ENCODE data around the gene CTCFL.
"Not testable (repeated sequence)": the region's sequence is repeated elsewhere in the genome, so short reads cannot be mapped to it uniquely, and the experiment has no call there.

The CTCFL gene

DNA sequence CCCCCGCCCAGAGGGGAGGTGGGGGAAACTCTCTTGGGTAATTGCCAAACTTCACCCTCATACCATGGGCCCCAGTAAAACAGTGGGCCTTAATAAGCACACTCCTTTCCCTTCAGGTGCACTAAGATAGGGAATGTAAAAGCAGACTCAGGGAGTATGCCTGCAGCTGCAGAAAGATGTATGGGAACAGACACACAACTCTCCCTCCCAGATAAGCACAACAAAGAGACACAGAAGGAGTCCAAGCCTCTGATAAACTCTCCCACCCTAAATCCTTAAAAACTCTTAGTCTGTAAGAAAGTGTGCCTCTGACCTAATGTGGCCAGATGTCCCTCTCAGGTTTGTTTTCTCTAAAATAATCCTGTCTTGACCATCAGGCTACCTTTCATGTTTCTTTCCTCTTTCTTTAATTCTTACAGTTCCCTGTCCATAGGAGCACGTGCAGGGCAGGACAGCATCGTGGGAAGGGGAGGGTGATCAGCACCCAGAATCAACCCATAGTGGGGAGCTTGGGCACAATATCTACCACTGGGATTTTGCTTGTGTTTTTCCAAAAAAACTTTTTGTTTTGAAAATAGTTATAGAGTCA is 11.3 kb upstream of the CTCFL start:
- no peak for DNase-seq

DNA sequence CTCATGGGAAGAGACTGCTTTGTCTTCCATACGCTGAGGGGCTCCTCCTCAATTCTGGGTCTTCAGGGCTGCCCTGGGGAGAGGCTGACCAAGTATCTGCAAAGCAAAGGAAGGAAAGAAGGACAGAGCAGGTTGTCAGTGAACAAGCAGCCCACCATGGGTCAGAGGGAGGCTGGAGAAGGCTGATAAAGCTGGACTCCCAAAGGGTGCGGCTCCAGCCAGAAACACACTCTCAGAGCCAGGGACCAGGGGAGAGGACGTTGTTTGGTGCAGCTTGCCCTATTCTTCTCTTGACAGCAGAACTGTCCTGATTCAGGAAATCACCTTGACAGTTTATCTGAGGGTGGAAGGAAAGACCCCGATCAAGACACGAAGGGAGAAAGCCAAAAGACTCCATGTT is 10.4 kb upstream of the CTCFL start:
- DNase-seq: no peak

DNA sequence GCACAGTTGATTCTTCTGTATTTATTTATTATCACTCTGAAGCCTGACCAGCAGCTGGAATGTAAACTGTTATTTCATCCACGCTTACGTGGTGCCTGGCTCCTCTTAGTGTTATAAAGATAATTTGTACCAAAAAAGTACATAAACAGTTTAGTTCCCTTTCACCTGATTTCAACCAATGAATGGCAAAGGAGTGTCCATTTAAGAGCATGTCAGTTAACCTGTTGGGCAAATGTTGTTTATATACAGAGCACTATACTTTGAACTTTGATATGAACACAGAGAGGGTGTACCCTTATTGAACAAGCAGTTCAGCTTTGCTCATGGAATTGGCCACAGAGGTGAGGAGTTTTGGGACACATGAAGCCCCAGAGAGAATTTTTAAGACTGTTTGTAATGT is 7.2 kb upstream of the CTCFL start:
- DNase-seq: no peak

DNA sequence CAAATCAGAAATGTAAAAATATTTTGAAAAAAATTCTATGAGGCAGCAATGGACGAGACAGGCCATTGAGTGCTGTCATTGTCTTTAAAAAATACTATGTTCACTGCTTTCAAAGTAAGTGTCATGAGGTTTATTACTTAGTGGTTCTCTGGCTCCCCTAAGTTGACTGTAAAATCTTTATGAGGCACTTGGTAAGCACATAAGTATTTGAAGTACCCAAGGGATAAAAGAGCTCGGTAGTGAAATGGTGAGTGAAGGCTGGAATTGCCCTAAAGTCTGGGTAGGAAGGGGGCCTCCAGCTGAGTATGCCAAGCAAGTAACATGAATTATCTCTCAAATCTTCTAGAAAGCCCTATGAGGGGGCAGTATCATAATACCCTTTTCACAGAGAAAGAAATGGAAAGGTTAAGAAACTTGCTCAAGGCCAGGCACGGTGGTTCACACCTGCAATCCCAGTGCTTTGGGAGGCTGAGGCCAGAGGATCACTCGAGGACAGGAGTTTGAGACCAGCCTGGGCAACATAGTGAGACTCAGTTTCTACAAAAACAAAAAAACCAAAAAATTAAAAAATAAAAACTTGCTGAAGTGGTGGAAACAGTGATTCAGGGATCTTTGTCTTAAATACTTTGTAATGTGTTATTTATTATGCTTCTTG is 5.5 kb upstream of the CTCFL start:
- no peak for DNase-seq

DNA sequence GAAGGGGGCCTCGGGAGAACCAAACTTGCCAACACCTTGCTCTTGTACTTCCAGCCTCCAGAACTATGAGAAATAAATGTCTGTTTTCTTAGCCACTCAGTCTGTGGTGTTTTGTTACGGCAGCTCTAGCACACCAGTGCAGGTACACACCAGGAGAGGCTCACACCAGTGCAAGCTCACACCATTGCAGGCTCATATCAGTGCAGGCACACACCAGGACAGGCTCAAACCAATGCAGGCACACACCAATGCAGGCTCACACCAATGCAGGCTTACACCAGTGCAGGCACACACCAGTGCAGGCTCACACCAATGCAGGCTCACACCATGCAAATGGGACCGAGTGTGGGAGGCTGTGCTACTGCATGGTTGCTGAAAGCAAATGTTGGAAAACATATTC is 4.9 kb upstream of the CTCFL start:
- DNase-seq: no peak

DNA sequence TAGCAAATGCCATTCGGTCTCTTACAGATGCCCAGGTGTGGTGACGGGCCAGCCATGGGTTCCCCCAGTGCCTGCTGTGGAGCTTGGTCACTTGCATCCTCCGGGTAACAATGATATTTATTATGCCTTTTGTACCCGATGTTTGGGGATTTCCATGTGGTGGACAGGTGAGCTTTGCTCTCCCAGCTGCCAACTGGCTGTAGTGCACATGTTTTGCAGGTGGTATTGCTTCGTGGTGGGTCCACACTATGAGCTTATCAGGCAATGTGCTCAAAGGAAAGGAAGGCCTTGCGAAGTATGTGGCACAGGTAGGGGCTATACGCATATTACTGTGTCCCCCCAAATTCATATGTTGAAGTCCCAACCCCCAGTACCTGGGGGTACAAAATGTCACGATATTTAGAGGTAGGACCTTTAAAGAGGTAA is 4.2 kb upstream of the CTCFL start:
- no peak for DNase-seq

DNA sequence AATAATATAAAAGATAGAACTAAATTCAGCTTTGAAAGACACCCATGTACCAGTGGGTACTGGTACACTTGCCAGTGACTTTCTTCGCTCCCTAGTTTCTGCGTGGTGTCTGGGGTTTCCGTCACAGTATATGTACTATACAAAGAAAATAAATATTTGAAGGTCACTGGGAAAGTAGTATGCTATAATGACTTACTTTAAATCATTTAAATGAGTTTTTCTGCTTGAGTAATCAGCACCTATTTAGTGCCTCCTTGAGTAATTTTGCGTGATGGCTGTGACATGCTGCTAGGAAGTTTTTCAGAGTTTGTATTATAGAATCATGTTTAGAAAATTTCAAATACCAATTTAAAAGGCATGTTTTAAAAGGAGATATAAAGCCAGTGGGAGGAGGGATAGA is 3.2 kb upstream of the CTCFL start:
- DNase-seq: no peak

DNA sequence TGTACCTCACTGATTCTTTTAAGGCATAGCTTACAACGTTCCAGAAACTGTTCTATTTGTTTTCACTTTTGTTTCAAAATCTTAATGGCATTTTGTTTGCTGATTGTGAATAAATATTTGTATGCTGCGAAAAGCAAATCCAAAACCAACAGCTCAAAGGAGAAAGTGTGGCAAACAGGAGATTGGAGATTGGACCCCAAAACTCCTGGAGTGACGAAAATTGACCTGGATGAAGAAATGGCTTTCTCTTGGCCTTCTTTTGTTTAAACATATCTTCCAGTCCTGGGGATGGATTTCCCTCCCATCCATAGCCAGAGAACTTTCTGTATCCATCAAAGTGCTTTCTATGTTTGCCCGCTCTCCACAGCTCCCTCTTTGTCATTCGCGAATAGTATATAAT is 2.8 kb upstream of the CTCFL start:
- DNase-seq: no peak

DNA sequence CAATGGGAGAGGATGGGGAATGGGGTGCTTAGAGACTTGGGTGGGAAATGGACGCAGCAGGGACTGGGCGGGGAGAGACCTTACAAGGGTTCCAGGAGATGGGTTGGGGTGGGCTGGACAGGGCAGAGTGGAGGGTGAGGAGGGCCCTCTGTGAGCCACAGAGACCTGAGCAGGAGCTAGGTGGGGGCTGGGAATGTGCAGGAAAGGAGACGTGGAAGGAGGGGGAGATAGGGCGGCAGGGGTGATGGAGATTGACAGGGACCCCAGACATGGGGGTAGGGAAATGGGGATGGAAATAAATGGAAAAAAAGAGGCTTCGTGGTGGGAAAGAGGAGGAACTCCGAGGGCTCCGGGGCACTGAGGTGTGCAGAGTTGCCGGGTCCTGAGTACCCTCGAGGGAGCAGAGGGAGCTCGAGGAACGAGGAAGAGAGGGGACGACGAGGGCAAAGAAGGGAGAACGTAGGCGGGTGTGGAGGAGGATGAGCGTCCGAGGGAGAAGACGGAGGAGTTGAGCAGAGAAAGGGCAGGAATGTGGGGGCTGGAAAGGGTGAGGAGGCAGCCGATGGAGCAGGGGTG is 2.0 kb upstream of the CTCFL start:
- DNase-seq: no peak

DNA sequence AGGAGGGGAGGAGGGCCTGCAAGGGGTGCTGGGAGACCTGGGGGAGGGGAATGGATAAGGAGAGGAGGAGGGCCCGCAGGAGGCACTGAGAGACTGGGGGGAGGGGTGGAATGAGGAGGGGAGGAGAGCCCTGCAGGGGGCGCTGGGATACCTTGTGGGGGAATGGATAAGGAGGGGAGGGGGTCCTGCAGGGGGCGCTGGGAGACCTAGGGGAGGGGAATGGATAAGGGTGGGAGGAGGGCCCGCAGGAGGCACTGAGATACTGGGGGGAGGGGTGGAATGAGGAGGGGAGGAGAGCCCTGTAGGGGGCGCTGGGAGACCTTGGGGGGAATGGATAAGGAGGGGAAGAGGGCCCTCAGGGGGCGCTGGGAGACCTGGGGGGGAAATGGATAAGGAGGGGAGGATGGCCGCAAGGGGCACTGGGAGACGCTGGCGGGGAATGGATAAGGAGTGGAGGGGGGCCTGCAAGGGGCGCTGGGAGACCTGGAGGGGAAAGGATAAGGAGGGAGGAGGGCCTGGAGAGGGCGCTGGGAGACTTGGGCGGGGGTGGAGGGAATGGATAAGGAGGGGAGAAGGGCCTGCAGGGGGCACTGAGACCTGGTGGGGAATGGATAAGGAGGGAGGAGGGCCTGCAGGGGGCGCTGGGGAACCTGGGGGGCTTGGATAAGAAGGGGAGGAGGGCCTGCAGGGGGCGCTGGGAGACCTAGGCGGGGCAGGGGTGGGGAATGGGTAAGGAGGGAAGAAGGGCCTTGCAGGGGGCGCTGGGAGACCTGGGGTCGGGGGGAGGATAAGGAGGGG is 1.3 kb upstream of the CTCFL start:
- no peak for DNase-seq

DNA sequence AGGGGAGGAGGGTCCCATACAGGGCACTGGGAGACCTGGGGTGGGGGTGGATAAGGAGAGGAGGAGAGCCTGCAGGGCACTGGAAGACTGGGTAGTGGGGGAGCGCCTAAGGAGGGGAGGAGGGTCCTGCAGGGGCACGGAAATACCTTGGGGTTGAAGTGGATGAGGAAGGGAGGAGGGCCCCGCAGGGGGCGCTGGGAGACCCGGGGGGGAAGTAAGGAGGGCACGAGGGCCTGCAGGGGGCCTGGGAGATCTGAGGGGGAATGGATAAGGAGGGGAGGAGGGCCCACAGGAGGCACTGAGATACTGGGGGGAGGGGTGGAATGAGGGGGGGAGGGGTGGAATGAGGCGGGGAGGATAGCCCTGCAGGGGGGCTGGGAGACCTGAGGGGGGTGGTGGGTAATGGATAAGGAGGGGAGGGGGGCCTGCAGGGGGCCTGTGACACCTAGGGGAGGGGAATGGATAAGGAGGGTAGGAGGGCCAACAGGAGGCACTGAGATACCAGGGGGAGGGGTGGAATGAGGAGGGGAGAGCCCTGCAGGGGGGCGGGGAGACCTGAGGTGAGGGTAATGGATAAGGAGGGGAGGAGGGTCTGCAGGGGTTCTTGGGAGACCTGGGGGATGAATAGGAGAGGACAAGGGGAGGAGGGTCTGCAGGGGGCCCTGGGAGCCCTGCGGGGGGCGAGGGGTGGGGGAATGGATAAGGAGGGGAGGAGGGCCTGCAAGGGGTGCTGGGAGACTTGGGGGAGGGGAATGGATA is 567 bp upstream of the CTCFL start:
- DNase-seq: no peak

DNA sequence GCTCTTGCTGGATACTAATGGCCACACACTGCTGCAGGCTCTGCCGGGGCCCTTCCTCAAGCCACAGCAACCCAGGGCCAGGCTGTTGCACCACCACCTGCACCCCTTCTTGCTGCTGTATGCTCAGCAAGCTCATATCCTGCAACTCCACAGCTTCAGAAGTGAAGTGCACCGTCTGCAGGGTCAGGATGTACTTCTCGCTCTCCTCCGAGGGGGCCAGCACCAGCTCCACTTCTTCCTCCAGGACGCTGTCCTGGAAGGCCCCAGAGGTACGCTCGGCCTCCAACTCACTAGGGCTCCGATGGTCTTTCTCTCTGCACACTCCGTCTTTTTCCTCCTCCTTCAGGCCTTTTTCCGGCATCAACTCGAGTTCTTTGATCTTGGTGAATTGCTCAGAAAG is 1.2 kb downstream of the CTCFL start:
- DNase-seq: no peak

DNA sequence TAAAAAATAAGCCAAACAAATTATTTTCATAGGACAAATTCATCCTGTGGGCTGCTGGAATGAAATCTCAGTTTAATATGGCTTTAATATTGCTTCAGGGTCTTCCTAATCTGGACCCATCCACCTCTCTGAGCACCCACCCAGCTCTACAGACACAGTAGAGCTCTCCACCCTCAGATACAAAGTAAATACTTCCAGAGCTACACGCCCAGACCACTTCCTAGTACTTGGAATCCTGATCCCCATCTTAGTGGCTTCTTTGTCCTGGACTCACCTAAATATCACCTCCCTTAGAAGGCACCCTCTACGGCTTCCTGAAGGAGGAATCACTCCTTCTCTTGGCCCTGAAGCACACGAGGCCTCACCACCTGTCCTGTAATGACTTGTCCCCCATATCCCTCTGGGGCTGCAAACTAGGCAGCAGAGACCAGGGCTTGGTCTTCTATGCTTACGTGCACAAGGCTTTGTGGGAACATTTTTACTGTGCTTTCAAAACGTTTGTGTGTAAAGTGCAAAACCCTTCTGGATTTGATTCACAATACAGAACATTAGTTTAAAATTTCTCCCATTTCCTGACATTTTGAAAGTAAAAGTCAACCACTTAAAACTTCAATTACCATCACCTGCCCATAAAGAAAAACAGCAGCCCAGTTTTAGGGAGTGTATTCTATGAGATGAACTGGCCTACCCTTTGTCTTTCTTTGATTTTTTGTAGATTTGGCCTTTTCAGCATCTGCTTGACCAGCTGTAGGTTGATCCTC is 2.4 kb downstream of the CTCFL start:
- DNase-seq: no peak

DNA sequence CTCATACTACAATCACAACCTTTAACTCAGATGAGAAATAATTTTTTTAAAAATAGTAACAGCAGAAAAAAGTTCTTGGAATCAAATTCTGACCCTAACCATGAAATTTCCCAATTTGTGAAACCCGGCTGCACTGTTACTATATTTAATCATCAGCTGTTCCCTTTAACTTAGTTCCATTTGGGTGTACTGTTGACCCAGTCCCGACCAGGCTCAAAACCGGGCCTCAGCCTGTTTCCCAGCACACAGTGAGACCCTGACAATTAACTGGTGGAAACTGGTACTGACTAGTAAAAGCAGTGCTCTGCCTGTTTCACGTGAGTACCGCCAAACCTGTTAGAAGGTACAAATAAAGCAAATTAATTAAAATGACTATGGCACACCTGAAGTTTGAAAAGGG is 7.0 kb downstream of the CTCFL start:
- DNase-seq: no peak

DNA sequence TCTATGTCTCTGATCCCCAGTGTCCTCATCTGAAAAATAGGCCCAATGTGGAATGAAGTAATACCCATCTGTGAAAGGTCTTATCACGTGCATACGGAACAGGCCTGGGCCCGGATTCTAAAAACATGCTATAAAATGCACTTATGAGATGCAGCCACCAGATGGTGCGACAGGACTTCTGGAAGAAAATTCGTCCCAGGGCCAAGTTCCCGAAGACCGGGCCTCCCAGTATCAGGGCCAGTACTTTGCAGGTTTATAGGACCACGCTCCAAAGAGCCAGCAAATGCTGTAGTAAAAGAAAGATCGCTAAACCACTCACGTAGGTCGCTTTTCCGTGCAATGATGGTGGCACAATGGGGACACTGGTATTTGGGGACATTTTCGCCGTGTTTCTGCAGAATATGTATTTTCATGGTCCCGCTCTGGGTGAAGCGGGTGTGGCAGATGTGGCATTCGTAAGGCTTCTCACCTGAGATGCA is 10.6 kb downstream of the CTCFL start:
- DNase-seq: no peak

DNA sequence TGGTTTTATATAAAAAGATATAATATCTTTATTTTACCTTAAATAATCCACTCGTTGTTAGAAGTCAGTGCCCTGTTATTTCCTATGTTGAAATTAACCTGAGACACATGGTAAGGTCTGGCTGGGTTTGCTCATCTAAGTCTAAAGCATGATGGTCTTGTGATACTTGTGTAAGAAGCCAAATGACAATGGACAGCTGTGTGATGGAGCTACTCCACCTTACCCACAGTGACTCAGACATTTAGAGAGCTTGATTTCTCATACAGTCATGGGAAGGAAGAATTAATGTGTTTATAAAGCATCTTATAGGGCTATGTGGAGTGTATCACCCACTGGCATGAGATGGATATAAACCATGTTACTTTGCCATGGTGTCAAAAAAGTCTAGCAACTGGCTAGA is 11.7 kb downstream of the CTCFL start:
- no peak for DNase-seq

DNA sequence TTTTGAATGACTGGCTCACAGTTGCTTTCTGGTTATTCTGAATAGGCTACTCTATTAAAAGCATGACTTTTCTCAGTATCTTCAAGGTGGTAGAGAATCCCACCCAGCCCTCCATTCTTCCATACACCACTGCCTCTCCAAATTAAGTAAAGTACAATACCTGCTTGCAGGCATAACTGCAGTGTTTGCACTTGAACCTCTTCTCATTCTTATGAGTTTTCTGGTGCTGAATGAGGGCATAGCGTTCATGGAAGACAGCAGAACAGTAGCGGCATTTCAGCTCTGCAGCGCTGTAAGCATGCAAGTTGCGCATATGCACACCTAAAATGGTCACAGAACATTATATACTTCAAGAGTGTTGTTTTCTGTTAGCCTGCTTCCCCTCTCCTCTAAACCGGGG is 12.5 kb downstream of the CTCFL start:
- DNase-seq: no peak

DNA sequence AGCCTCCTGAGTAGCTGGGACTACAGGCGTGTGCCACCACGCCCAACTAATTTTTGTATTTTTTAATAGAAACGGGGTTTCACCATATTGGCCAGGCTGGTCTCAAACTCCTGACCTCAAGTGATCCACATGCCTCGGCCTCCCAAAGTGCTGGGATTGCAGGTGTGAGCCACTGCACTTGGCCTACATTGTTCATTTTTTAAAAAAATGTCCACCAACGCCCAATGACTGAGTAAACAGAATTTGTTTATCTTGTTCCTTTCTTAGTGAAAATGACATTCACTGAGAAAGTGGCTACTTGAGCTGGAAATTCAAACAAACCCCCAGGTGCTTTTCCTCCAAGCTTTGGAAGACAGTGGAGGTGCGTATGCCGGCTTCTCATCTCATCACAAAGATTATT is 13.2 kb downstream of the CTCFL start:
- not testable (repeated sequence) for DNase-seq

DNA sequence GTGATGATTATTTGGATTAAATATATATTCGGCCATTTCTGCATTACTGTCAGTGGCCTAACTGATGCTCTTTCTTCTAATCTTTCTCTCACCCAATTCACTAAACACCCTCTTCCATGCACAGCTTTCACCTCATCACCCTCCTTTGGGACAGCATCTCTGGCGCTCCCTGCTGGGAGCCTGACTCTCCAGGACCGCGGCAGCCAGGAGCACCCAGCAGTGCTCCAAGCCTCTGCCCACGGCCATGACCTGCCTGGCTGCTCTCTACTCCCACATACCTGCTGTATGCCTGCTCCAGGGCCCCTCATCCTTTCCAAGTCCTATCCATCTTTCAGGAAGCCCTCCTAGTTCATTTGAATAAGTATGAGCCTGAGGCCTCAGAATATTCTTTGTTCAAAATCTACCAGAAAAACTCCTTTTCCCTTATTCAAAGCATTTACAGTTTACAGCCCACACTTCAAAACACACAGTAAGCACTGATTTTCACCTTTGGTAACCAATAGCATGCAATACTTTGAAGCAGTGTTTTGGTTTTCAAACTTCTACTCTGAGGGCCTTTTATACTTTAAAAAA is 15.2 kb downstream of the CTCFL start:
- DNase-seq: no peak

DNA sequence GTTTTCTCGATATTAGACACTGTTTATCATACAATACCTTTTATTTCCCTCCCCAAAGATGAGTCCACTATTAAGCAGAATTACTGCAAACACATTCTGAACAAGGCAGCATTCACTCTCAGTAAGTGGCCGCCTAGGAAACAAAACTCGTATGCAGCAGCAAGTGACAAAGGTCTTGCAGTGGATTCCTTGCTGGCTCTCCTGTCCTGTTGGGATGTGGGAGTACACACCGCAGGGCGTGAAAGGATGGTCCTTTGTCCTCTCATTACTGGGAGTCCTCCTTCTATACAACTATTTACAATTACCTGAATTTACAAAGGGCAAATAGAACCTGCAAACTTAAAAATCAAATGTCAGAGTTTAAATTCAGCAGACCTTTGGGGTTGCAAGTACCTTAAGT is 16.1 kb downstream of the CTCFL start:
- DNase-seq: no peak

DNA sequence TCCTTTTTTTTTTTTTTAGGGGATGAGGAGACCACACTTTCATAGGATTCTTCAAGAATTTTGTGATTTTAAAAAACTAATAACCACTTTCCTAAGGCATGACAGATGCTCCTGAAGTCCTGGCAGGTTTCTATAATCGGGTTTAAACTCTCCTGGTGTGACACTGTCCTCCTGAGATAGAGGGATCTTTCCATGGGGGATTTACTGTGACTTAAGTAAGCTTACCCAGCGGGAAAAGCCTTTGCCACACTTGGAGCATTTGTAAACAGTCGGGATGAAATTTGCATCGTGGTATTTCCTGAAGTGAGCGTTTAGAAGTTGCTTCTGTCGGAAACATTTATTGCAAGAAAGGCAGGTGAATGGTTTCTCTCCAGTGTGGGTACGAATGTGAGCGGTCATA is 16.6 kb downstream of the CTCFL start:
- no peak for DNase-seq

DNA sequence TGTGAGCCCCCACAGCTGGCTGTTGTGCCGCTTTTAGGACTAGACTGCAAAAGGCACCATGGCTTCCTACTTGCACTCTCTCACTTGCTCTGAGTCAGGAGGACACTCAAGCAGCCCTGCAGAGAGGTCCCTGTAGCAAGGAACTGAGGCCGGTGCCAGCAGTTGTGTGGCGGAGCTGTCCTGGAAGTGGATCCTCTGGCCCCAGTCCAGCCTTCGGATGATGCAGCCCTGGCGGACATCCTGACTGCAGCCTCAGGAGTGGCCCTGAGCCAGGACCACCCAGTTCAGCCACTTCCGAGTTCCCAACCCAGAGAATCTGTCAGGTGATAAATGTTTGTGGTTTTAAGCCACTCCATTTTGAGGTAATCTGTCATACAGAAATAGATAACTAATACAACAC is 17.5 kb downstream of the CTCFL start:
- DNase-seq: no peak

All from activated CD4-positive, alpha-beta T cell treated with anti-CD3 and anti-CD28 coated beads for 1 hour (primary cell).